GM19238 (cell line): ENCODE measurements around the gene RNF207.

ENCODE experiments used
- DNase-seq: peaks from one replicate; pipeline ENCODE4 v3.0.0; 2011; ENCODE audit warnings: low spot score; ENCODE audit not compliant: insufficient read length

The RNF207 gene, protein sequence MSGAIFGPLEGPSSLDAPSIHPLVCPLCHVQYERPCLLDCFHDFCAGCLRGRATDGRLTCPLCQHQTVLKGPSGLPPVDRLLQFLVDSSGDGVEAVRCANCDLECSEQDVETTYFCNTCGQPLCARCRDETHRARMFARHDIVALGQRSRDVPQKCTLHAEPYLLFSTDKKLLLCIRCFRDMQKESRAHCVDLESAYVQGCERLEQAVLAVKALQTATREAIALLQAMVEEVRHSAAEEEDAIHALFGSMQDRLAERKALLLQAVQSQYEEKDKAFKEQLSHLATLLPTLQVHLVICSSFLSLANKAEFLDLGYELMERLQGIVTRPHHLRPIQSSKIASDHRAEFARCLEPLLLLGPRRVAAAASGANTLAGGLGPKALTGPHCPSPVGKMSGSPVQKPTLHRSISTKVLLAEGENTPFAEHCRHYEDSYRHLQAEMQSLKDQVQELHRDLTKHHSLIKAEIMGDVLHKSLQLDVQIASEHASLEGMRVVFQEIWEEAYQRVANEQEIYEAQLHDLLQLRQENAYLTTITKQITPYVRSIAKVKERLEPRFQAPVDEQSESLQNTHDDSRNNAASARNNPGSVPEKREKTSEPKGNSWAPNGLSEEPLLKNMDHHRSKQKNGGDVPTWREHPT

DNA sequence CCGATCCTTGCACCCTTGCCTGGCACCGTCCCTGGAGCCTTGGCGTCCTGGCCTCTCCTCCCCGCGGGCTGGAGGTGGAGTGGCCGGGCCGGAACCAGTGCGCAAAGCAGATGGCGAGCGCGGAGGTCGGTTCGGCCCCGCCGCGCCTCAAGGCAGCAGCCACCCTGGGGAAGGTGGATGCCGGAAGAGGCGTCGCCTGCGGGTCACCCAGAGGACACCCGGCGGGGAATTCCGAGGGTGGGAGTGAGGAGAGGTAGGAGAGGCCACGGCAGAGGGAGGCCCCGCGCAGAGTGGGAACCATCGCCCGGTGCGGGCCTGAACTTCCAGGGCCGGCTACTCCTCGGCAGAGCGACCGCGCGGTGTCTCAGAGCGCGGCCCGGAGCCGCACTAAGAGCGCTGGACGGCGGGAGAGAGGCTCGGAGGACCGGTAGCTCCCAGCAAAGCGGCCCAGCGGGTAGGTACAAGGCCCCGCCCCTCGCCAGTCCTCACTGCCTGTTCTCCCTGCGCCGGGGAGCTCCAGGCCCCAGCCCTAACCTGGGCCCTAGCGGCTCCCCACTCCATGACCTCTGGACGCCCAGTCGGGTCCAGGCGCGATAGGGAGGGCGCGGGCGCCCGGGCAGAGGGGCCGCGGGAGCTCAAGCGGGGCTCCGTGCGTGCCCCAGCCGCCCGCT, at the start of gene RNF207:
RNF207 (plus strand) TSS at position 271 of the 671 bp plus-strand sequence. CDS start 417 bp downstream, outside the sequence.
- DNase-seq: peak; percentile 86

DNA sequence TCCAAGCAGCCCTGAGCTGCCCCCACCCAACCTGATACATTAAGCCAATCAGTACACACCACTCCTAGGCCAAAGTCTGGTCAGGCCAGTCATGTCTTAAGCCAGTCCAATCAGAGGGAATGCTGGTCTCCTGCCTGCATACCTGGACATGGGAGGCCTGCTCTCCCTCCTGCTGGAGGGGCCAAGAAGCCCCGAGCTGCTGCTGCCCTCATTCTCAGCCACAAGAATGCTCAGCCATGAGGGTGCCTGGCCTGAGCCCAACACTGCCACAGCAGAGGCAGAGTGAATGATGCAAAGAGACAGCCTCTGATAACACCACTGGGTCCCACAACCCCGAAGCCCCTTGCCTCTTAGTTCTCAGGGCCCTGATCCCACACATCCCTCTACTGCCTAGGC, 48.8 kb upstream of the RNF207 start:
- DNase-seq: no peak

DNA sequence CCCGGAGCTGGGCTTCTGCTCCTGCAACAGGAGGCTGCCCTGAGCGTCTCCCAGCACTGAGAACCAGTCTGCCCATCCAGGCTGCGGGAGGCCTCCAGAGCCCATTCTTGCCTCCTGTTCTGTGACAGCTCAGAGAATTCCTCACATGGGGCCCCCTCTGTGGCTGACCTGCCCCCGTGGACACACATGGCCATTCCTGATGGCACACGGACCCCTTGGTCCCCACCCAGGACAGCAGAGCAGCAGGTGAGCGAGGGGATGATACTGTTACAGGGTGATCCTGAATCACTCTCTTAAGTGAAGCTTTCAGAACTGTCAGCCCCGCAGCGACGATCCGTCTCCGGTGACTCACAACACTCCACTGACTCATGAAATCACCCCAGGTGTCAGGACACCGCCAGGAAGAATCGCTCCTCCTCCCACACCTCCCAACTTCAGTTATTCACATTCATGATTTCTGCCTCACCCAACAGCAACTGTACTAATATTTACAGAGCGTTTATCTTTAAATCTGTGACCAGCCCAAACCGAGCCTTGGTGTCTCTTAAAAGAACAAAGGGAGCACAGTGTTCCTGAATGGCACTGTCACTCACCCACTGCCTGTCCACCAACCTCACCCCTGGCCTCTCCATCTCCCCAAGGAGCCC, 48.3 kb upstream of the RNF207 start:
- no peak for DNase-seq

DNA sequence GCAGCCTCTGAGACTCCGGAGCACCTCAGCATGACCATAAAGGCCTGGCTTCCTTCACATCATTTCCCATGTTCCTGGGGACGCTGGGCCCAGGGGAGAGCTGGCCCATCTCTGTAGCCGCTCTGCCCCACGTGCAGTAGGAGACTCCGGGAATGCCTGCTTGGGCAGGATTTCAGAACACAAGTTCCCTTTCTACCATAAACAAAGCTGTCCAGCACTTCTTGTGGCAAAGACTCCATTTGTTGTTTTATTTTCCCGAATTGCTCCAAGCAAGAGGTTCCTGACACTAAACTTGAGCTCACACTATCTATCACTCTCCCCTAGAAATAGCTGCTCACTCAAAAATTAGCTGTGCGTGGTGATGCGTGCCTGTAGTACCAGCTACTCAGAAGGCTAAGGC, 47.7 kb upstream of the RNF207 start:
- DNase-seq: no peak

DNA sequence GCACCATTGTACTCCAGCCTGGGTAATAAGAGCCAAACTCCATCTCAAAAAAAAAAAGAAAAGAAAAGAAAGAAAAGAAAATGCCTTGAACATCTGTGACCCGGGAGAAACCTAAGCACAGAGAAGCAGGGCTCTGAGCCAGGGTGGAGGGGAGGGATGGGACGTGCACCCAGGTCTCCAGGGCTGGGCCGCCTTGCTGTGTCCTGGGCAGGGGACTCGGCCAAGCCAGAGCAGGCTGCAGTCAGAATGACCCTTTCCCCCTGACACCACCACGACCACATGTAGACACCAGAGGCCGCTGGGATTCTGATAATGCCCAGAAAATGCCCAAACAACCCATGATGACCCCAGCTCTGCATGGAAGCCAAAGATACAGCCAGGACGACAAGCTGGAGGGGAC, 43.6 kb upstream of the RNF207 start:
- no peak for DNase-seq

DNA sequence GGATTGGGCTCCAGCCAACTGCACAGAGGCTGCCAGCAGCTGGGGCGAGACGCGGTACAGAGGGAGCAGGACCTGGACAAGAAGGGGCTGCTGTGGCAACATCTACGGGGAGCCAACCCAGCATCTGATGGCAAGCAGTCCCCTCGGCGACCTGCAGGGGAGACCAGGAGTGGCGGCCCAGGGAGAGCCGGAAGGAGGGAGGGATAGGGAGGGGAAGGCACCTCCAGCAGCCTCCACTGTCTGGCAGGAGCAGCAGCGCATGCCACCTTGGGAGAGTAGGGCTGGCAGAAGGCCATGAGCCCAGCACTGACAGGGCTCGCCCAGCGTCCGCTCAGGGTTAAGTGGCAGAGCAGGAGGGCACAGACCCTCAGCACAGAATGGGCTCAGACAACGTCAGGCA, 43.1 kb upstream of the RNF207 start:
- DNase-seq: no peak

DNA sequence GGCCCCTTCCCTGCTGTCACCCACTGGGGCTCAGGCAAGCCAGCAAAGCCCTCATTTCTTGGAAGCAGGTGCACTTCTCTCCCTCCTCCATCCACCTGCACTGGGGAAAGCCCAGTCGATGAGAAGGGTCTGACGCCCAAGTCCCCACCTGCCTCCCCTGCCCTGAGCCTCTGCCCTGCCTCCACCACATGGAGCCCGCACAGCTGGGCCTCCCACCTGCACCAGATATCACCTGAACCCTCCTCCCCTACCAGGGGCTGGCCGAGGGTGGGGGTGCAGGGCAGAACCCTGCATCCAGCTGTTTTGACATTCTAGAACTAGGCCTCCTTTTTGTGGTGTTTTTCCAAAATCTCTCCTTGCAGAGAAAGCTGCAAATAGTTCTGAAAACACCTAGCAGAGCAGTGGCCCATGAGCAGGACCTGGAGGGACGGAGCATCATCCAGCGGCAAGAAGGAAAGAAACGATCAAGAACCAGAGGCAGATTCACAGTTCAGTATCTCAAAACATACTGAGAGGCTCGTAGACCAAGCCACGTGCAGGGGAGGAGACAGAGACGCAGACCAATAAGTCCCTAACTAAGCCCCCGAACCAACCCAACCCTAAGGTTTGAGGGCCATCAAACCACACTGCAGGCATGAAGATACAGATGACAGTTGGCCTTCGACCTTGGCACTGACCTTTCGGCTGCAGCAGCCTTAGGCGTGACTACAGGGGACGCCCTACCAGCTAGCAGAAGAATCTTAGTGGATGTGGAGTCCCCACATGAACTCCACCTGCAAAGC, 42.5 kb upstream of the RNF207 start:
- DNase-seq: no peak

DNA sequence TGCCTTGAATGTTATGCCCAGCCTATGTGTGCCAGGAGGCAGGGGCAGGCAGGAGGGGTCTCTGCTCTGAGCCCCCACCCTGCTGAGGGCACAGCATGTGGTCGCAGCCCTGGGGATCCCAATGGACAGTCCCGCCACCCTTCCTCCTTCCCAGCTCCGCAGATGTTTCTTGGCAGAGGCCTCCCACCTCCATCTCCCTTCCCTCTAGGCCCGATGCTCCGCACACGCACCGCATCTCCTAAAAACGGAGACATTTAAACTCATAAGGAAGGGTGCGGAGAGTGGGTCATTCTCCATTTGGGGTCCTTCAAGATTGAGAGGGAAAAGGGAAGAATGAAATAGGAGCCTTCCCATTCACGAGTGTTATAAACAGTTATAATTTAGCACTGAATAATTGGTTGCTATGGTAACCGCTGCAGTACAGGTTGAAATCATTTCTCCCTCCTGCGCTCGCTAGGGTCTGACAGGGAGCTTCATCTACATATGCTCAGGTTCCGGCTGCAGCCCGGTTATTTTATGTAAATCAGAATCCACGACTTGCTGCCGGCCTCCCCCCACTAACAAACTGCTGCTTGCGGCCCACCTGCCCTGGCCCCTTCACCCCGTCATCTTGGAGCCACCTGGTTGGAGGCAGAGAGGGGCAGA, 41.8 kb upstream of the RNF207 start:
- DNase-seq: no peak

DNA sequence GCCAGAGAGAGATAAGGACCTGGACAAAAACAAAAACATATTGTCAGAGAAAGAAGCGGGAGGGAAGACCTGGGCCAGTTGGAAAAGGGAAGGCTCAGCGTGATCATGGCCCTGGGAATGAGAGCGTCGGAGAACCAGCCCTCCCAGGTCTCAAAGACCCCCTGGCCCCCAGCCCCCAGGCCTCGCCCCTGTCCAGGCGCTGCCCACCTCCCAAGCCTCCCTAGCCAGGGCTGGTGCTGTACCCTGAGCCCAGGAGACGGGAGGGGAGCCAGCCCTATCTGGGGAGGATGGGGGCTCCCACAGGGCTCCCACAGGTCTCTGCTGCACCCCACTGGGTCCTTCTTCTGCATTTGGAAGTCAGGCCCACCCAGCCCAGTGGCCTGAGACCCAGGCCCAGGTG, 40.9 kb upstream of the RNF207 start:
- no peak for DNase-seq

DNA sequence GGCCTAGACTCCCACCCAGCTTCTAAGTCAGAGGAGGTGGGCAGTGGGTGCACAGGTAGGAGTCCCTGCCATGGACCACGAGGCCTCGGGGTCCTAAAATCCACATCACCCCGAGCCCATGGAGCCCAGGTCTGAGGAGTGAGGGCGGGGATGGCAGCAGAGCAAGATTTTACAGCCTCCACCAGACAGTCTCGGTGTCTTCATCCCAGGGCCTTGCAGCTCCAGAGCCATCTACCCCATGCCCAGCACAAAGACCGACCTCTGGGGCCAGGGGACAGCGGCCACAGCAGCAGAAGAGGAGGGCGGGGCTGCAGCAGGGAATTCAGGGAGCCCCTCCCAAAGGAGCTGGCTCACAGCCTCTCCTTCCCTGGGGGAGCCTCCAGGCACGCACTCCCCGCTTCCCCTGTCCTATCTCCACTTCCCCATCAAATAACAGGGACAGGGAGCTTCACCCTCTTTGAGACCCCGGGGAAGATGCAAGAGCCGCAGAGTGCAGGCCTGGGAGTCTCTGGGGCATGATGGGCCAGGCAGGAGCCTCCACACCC, 40.4 kb upstream of the RNF207 start:
- no peak for DNase-seq

DNA sequence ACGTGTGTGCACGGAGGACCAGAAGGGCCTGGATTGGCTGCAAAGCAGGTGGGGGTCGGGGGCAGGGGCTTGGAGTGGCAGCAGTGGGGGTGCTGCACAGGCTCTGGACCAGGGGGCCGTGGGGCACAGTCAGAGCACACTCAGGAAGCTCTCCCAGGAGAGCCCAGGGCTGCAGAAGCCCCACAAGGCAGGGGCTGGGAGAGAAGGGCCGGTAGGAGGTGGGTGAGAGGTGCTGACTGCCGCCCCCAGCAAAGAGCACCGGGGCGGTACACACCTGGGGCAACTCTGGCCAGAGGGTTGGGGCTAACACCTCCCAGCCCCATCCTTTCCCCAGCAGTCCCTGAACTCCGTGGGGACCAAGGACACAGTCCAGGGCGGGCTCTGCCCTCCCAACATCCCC, 39.7 kb upstream of the RNF207 start:
- no peak for DNase-seq

DNA sequence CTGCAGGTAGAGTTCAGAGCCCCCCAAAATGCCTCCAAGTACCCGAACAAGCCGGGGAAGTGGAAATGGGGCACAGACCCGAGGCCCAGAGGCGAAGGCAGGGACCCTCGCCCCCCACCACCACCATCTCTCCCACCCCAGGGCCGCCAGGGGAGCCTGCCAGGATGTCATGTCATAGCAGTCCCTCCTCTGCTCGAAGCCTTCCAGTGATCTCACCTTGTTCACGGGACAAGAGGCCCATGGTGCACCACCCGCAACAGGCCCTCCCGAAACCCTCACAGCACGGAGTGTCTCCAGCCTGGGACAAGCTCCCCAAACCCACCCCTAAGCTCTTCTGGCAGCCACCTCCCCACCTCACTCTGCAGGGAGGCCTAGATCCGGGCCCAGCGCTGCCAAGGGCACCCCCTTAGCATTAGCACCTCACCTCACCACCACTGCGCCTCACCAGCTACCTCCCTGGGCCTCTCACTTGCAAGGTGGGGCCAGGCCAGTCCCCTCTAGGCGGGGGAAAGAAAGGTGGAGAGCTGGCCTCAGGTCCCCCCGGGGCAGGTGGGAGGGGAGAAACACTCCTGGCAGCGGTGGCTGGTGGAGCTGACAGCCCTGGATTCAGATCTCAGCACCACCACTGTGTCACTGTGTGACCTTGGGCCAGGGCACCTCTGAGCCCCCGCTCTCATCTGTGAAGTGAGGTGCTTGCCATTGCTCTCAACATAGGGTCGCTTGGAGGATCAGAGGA, 39.1 kb upstream of the RNF207 start:
- no peak for DNase-seq

DNA sequence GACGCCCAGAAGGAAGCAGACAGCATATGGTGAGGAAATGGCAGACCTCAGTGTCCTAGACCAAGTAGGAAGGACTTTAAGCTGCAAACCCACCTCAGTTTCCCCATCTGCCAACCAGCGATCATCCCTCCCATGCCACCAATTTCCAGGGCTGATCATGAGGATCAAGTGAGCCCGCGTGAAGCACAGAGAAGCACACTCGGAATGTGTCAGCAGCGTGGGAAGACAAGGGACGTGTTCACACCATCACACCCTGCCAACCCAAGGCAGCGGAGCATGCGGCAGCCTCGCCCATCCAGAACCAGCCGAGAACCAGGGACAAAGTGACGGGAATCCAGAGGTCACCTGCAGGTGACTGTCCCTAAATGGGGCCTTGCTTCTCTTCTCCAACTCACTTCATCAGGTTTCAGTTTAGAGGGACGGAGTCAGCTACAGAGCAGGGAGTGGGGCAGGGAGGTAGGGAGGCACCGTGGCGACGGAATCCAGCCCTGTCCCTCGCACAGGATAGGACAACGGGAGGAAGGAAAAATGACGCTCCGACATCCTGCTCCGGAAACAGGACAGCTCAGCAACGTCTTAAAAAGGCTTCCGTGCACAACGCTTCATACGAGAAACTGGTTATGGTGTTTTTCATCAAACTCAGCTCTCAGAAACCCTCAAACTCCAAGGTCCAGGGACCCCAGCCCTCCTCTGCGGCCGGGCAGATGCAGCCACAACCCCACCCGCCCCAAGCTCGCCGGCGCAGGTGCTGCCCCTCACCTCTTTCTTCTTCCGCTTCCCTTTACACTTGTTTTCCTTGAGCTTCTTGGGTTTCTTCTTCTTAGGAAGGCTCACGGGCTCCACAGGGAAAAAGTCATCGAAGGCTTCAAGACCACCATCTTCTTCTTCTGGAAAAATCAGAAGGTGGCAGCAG, 38.3 kb upstream of the RNF207 start:
- no peak for DNase-seq

DNA sequence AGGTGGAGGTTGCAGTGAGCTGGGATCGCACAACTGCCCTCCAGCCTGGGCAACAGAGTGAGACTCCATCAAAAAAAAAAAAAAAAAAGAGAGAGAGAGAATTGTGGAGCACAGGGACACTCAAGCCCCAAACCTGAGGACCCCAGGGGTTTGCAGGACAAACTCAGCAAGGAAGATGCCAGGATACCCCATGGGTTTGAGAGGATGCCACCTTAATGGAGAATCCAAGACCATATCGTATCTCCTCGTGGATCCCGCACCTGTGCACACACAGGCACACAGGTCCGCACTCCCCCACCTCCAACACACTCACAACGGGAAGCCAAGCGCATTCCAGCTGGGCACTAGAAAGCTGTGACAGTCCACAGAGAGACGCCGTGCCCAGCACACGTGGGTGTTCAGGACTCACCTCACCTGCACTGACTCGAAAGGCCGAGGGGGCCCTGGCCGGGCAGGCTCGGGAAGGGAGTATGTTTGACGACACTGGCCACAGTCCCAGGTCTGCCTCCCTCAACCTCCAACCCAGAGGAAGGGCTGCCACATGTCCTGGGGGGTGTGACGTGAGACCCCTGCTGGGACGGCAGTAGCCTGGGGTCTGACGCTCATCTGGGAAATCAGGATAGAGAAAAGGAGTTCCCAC, 36.9 kb upstream of the RNF207 start:
- DNase-seq: no peak

DNA sequence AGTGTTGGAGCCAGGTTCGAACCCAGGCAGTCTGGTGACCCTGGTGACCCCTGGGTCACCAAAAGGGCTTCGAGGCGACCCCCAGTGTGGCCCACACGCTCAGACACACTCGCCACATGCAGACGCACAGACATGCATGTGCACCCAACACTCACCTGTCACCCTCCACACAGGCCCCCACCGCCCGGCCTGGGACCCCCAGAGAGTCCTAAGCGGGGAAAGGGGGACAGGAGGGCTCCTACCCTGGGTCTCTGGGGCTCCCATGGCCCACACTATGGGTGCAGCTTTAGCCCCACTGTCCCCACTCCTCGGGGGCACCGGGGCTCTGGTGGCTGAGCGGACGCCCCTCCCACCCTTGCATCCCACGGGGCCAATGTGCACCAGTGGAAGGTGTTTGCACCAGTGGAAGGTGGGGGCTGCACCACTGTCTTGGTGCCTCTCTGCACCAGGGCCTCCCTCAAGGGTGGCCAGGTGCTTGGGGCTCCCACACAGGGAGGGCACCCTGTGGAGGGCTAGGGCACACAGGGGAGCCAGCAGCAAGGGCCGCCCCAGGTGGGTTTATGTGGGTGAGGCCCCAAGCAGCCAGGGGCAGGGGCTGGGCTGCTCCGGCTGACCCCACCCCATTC, 35.7 kb upstream of the RNF207 start:
- no peak for DNase-seq

DNA sequence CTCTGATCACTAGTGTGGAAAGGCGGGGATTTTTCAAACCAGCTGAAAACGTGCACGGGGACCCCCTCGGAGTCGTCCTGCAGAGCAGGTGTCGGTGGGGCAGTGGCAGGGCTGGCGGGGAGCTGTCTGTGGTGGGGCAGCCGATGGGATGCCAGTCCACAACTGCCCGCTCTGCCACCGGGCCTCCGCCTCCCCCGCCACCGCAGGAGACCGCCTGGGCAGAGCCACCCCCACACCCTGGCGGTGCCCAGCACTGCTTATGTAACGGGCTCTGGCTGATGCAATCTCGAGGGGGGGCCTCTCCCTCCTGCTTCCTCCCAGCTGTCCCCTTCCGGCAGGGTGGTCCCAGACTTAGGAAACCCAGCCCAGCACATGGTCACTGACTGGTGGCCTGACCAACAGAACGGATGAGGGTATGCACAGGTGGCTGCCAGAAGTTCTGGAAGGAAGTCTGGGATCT, 35.1 kb upstream of the RNF207 start:
- no peak for DNase-seq

DNA sequence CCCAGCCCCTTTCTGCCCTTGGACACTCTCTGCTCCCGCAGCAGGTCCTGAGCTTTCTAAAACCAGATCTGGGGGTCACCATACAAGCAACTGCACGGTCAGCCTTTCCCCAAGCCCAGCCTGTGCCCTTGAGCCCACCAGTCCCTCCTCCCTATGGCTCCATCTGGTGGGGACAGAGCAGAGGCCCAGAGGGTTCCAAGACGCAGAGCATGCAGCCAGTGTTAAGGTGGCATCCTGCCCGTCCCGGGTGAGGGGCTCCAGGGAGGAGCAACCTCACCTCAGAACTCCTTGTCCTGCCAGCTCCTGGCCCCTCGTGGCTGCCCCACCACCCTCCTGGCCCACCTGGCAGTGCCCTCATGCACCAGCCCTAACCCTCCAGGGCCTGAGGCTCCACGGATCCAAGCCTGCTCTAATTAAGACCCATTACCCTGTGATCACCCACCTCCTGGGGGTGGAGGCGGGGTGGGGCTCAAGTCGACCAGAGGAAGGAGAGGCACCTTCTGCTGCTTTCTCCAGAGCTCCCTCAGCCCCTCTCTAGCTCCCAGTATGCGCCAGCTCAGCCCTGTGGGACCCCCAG, 34.3 kb upstream of the RNF207 start:
- no peak for DNase-seq
